ENCODE measurements around the gene TTLL11. TPM values are rescaled to one million over a fixed set of nuclear protein-coding genes. Genes with fewer than 3 reads are reported as not detected.

TTLL11 gene
- total RNA-seq, 1 experiment from 2014 or later, result 13.6 TPM

DNA sequence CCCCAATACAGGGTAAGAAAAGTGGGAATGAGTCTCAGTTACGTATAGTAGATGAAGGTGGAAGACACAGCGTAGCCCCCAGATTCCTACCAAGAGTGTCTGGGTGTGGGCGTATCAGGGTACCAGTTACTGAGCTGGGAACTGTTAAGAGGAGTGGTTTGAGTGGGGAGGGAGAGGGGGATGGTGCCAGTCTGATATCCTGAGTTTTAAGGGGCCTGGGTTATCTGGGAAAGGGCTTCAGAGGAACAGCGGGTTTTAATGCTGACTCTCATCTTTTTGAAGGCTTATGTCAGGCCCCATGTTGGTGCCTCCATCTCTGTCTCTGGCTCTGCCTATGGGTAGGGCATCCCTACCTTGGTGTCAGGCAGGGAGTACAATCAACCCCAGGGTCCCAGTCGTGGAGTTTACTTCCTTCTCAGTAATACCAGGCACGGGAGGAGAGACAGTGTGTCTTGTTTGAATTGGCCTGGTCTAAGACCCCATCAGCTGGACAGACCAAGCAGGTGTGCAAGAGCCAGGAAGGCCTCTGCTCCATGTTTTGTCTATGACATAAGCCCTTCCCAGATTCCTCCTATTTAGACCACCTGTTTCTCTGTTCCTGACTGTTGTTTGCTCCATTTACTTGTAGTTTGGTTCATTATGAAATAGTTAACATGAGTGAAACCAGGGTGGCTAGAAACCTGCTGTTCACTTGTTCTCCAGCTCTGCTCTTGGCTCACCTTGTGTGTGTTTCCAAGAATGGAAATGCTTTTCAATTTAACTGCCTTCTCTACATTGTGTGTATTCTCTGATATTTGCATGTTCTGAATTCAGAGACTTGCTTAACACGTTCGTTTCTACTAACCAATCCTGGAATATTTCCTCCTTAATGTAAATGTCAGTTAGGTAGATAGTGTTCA, 316.1 kb downstream of the TTLL11 start:
- peaks cover 30% of the 10 kb centered on the region for H3K36me3 Mint-ChIP-seq (ENCODE audit: insufficient read depth, unreplicated experiment)
- BruUV-seq (replicated peaks), result no TSS peak
- POLR2A ChIA-PET, result no interaction called here

DNA sequence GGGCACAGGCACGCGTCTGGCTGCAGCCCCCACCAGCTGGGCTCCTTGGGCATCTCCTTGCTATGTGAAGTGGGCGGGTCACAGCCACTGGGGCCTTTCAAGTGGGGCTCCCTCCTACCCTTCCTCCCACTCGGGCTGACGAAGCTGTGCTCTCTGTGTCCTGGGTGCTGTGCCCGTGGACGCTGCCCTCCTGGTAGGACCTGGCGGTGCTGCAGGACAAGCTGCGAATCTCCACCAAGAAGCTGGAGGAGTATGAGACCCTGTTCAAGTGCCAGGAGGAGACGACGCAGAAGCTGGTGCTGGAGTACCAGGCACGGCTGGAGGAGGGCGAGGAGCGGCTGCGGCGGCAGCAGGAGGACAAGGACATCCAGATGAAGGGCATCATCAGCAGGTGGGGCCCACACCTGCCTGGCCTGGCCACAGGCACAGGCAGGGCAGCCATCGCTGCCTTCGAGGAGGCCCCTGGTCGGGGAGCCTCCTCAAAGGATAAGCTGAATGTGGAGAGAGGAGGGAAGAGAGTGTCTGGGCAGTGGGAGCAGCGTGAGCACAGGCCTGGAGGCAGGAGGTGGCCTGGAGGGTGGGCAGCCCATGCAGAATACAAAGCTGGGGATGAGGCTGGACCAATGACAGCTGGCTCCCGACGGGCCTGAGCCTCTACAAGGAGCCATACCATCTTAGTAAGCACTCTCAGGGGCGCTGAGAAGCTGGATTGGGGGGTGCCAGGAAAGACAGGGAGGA, 316.9 kb downstream of the TTLL11 start:
- no peaks in the 10 kb centered on the region for H3K4me1 Mint-ChIP-seq (ENCODE audit: insufficient read depth, unreplicated experiment)
- H3K27ac Mint-ChIP-seq (ENCODE audit: low read depth, unreplicated experiment), result no peak overlapping the region
- CTCF ChIA-PET, result interaction anchor here (0.6 kb wide), 1 partner anchor 24 kb away, joined by 3 read pairs; no protein-coding TSS in a partner anchor
- POLR2A ChIA-PET, result no interaction called here
- no peaks in the 10 kb centered on the region for H3K27me3 Mint-ChIP-seq (ENCODE audit: insufficient read depth, unreplicated experiment)
- H3K4me3 Mint-ChIP-seq (ENCODE audit: unreplicated experiment), result no peak overlapping the region
- TF ChIP-seq, protein P1, sequence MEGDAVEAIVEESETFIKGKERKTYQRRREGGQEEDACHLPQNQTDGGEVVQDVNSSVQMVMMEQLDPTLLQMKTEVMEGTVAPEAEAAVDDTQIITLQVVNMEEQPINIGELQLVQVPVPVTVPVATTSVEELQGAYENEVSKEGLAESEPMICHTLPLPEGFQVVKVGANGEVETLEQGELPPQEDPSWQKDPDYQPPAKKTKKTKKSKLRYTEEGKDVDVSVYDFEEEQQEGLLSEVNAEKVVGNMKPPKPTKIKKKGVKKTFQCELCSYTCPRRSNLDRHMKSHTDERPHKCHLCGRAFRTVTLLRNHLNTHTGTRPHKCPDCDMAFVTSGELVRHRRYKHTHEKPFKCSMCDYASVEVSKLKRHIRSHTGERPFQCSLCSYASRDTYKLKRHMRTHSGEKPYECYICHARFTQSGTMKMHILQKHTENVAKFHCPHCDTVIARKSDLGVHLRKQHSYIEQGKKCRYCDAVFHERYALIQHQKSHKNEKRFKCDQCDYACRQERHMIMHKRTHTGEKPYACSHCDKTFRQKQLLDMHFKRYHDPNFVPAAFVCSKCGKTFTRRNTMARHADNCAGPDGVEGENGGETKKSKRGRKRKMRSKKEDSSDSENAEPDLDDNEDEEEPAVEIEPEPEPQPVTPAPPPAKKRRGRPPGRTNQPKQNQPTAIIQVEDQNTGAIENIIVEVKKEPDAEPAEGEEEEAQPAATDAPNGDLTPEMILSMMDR (IDR thresholded peaks at IDR 0.05; ENCODE audit: unreplicated experiment), result no peak
- intact Hi-C loops (cut with micrococcal nuclease), result no loop called here
- no TSS peak for BruUV-seq (replicated peaks)
- DNase-seq (ENCODE audit: unreplicated experiment), result no peak
- H3K36me3 Mint-ChIP-seq (ENCODE audit: insufficient read depth, unreplicated experiment), result peaks cover 30% of the 10 kb centered on the region
- peaks cover 18% of the 10 kb centered on the region for H3K9me3 Mint-ChIP-seq (ENCODE audit: unreplicated experiment)

More for the DNA sequence above, 316.1 kb downstream of the TTLL11 start:
- no peaks in the 10 kb centered on the region for H3K4me1 Mint-ChIP-seq (ENCODE audit: insufficient read depth, unreplicated experiment)
- no peak for DNase-seq (ENCODE audit: unreplicated experiment)
- intact Hi-C loops (cut with micrococcal nuclease), result no loop called here
- no peak overlapping the region for H3K27ac Mint-ChIP-seq (ENCODE audit: low read depth, unreplicated experiment)
- H3K9me3 Mint-ChIP-seq (ENCODE audit: unreplicated experiment), result peaks cover 18% of the 10 kb centered on the region
- CTCF ChIA-PET, result interaction anchor here (1.2 kb wide), 1 partner anchor 14 kb away, joined by 3 read pairs; no protein-coding TSS in a partner anchor
- TF ChIP-seq, protein P1 (IDR thresholded peaks at IDR 0.05; ENCODE audit: unreplicated experiment), result no peak
- no peak overlapping the region for H3K4me3 Mint-ChIP-seq (ENCODE audit: unreplicated experiment)
- no peaks in the 10 kb centered on the region for H3K27me3 Mint-ChIP-seq (ENCODE audit: insufficient read depth, unreplicated experiment)

- CTCF ChIA-PET, result interaction anchor here (0.6 to 1.1 kb wide), 2 partner anchors 23 to 229 kb away, joined by 3 to 6 read pairs; no protein-coding TSS in a partner anchor
- Mint-ChIP-seq H3K4me3 (ENCODE audit: unreplicated experiment) (no peak overlapping the region), H3K27ac (ENCODE audit: low read depth, unreplicated experiment) (no peak overlapping the region), H3K36me3 (ENCODE audit: insufficient read depth, unreplicated experiment) (peaks cover 19% of the 10 kb centered on the region), H3K4me1 (ENCODE audit: insufficient read depth, unreplicated experiment) (no peaks in the 10 kb centered on the region), H3K27me3 (ENCODE audit: insufficient read depth, unreplicated experiment) (no peaks in the 10 kb centered on the region), H3K9me3 (ENCODE audit: unreplicated experiment) (peaks cover 18% of the 10 kb centered on the region)
- TF ChIP-seq, protein P1 (IDR thresholded peaks at IDR 0.05; ENCODE audit: unreplicated experiment), result no peak
- no peak for DNase-seq (ENCODE audit: unreplicated experiment)
- BruUV-seq (replicated peaks), result no TSS peak
- POLR2A ChIA-PET, result no interaction called here
- intact Hi-C loops (cut with micrococcal nuclease), result no loop called here
These were observed 318.1 kb downstream of the TTLL11 start for GRCh38 chr9:121774715-121775613.
